GM10248 (cell line): ENCODE results near the gene CACNA2D2.
A peak's percentile ranks its signal among the peaks of the same experiment; 100 is the strongest.
"Not testable (repeated sequence)": the region's sequence is repeated elsewhere in the genome, so short reads cannot be mapped to it uniquely, and the experiment has no call there.

Source experiments
- CTCF ChIA-PET: fragments of 300-600 bp; sonication (Branson Sonifier 250); formaldehyde crosslinking; extraction: SDS; loops from one replicate; lab custom pipeline; 2021; ENCODE audit warnings: antibody characterized with exemption; lab: Yijun Ruan, JAX
- POLR2A ChIA-PET: fragments of 350-650 bp; sonication (Branson Sonifier 250); formaldehyde crosslinking; extraction: SDS; loops from one replicate; lab custom pipeline; 2020; ENCODE audit warnings: antibody characterized with exemption; lab: Yijun Ruan, JAX
- DNase-seq: peaks from one replicate; pipeline ENCODE4 v3.0.0; 2012; ENCODE audit errors: extremely low spot score
- CTCF ChIP-seq: IDR thresholded peaks from 2 replicates; pipeline ENCODE4 v1.5.1; 2012; ENCODE audit warnings: mild to moderate bottlenecking, low read depth; ENCODE audit errors: extremely low read depth, missing control alignments, control extremely low read depth

Gene CACNA2D2

GRCh38 chr3:50520849-50521248, 17.4 kb upstream of the CACNA2D2 start:
- no peak for TF ChIP-seq CTCF
- POLR2A ChIA-PET, result no interaction called here
- CTCF ChIA-PET, result interaction anchor here (1.0 to 4.8 kb wide), 3 partner anchors 22 to 33 kb away, joined by 3 to 38 read pairs (median 18); no protein-coding TSS in a partner anchor
- DNase-seq, result no peak

GRCh38 chr3:50519471-50520089, 16.1 kb upstream of the CACNA2D2 start:
- POLR2A ChIA-PET, result no interaction called here
- peak; percentile 77 for DNase-seq
- TF ChIP-seq CTCF, result peak; percentile 98
- CTCF ChIA-PET, result interaction anchor here (0.8 to 2.9 kb wide), 4 partner anchors 23 to 96 kb away, joined by 3 to 12 read pairs (median 4); no protein-coding TSS in a partner anchor

GRCh38 chr3:50518436-50518835, 15.0 kb upstream of the CACNA2D2 start:
- no peak for DNase-seq
- CTCF ChIA-PET, result interaction anchor here (0.8 to 2.9 kb wide), 6 partner anchors 24 to 134 kb away, joined by 3 to 12 read pairs (median 3); no protein-coding TSS in a partner anchor
- POLR2A ChIA-PET, result no interaction called here
- TF ChIP-seq CTCF, result no peak

DNA sequence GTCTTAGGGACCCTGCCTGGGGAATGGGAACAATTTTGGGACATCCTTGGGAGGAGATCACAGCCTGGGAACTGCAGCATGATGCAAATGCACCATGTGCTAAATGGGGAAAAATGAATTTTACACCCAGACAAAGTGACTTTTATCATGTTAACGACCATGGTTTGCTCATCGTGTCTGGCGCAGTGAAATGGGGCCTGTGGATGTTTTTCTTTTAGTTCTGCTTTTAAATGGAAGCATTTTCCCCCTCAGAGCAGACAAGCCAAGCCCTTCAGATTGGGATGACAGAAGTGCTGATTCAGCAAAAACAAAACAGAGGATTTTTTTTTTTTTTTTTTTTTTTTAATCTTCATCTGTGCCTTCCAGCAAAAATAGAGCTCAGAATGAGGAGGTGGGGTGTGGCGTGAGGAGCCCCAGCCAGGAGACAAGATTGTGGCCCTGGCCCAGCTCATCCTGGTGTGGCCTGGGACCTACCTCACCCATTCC, 14.3 kb upstream of the CACNA2D2 start:
- ChIA-PET POLR2A (no interaction called here), CTCF (interaction anchor here (1.0 to 5.9 kb wide), 4 partner anchors 25 to 135 kb away, joined by 3 to 29 read pairs (median 8); no protein-coding TSS in a partner anchor)
- DNase-seq, result no peak
- no peak for TF ChIP-seq CTCF

DNA sequence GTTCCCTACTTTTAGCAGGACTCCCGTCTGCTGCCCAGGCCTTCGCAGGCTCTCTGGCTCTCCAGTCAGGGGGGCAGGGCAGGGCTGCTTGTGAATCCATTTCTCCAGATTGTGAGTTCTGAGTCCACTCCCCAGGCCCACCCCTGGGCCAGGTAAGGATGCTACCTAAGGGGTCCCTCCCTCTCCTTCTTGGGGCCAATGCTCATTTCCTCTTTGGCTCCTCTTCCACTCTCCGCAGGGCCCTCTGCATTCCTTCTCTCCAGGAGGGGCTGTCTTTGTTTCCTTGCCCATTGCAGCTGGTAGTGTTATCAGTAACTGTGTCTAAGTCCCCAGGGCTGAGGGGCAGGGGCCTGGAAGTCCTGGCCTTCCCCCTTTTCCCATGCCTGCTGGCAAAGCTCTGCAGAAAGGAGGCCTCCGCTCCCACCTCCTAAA, 13.0 kb upstream of the CACNA2D2 start:
- ChIA-PET CTCF (interaction anchor here (1.6 to 5.9 kb wide), 3 partner anchors 15 to 98 kb away, joined by 4 to 29 read pairs (median 8); no protein-coding TSS in a partner anchor), POLR2A (no interaction called here)
- TF ChIP-seq CTCF, result no peak
- no peak for DNase-seq

- ChIA-PET CTCF (interaction anchor here (1.6 to 5.9 kb wide), 5 partner anchors 15 to 99 kb away, joined by 4 to 29 read pairs (median 4); no protein-coding TSS in a partner anchor), POLR2A (no interaction called here)
- no peak for TF ChIP-seq CTCF
- peak; percentile 41 for DNase-seq
Observed at GRCh38 chr3:50515565-50516439, 12.4 kb upstream of the CACNA2D2 start.

DNA sequence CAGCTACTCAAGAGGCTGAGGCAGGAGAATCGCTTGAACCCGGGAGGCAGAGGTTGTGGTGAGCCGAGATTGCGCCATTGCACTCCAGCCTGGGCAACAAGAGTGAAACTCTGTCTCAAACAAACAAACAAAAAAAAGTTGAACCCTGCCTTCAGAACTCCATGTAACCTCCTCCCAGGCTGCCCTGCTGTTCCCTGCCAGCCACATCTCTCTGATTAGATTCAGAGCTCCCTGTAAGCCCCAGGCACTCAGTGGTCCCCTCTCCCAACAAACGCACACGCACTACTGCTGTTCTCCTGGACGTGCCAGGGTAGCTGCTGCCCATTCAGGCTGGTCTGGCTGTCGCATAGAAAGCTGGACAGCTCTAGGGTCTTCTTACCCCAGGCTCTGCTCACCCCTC, 9.5 kb upstream of the CACNA2D2 start:
- CTCF ChIA-PET, result interaction anchor here (5.9 kb wide), 1 partner anchor 30 kb away, joined by 29 read pairs; no protein-coding TSS in a partner anchor
- DNase-seq, POLR2A ChIA-PET: not testable (repeated sequence)
